Esophagus muscularis mucosa (tissue), 4 donors: ENCODE measurements around the gene NCAM1. TPM values are rescaled to one million over a fixed set of nuclear protein-coding genes. Genes with fewer than 3 reads are reported as not detected.

Source experiments
- DNase-seq: peaks from one replicate; pipeline ENCODE4 v3.0.0-alpha.2; 2017; ENCODE audit errors: extremely low spot score
- H3K27ac ChIP-seq, 4 donors: fragments of 200-600 bp; sonication (generic); replicated peaks in 1 of 4; 1 replicate in 3 of 4; 2 replicates in 1 of 4; pipeline ENCODE4 v1.5.1; 2016 to 2019; ENCODE audit warnings: mild to moderate bottlenecking in 1 of 4
- H3K27me3 ChIP-seq, 4 donors: fragments of 200-600 bp; sonication (generic); one replicate each; pipeline versions ENCODE4 v1.5.1 to v1.6.0; 2016 to 2019
- H3K36me3 ChIP-seq, 4 donors: fragments of 200-600 bp; sonication (generic); one replicate each; pipeline ENCODE4 v1.5.1; 2016 to 2019
- H3K4me1 ChIP-seq, 4 donors: fragments of 200-600 bp; sonication (generic); one replicate each; pipeline ENCODE4 v1.5.1; 2016 to 2019
- H3K4me3 ChIP-seq, 4 donors: fragments of 200-600 bp; sonication (generic); 1 replicate in 2 of 4; 2 replicates in 2 of 4; pipeline ENCODE4 v1.5.1; 2016 to 2019; ENCODE audit warnings: mild to moderate bottlenecking in 4 of 4, moderate library complexity in 1 of 4
- H3K9me3 ChIP-seq, 4 donors: fragments of 200-600 bp; sonication (generic); 1 replicate in 3 of 4; 2 replicates in 1 of 4; pipeline ENCODE4 v1.5.1; 2016 to 2019
- CTCF ChIP-seq, 3 experiments: fragments of 200-600 bp in 2 of 3; fragments of 450-650 bp in 1 of 3; sonication (generic) in 2 of 3; IDR thresholded peaks; one replicate each; pipeline ENCODE4 v1.5.1; 2017 to 2019; ENCODE audit warnings: antibody characterized with exemption in 3 of 3, mild to moderate bottlenecking in 2 of 3, moderate library complexity in 1 of 3
- EP300 ChIP-seq: sonication (generic); formaldehyde crosslinking; IDR thresholded peaks from one replicate; pipeline ENCODE4 v1.6.1; 2017; ENCODE audit warnings: antibody characterized with exemption
- POLR2A ChIP-seq: fragments of 450-650 bp; IDR thresholded peaks from one replicate; pipeline ENCODE4 v1.6.1; 2017; ENCODE audit warnings: antibody characterized with exemption, moderate library complexity, mild to moderate bottlenecking, low read depth
- POLR2AphosphoS5 ChIP-seq, 2 donors: sonication (generic); formaldehyde crosslinking; IDR thresholded peaks; one replicate each; pipeline ENCODE4 v1.6.1; 2017; ENCODE audit warnings: antibody characterized with exemption in 2 of 2
- WGBS: methylation state at CpG from one replicate; pipeline ENCODE4 v1.1.5; 2018; 5-methylcytosine and 5-hydroxymethylcytosine counted together
- intact Hi-C: fragments of 100-400 bp; cut with DNase I; formaldehyde crosslinking; loops from one replicate; pipeline ENCODE4 v1.15.1; 2023
- total RNA-seq, 4 donors: library from RNA; depleted of rRNA; stranded (reverse); fragments of >200 nt; gene quantifications; one replicate each; pipeline versions ENCODE4 v1.1.0 to v1.2.1, GENCODE V29; 2016

NCAM1 gene
- total RNA-seq, 4 donors from 2014 or later, result 83.5 to 161 (median 95.2) TPM

GRCh38 chr11:113119074-113119473, 157.9 kb downstream of the NCAM1 start:
- intact Hi-C loops, result no loop called here
- H3K27ac ChIP-seq, result no peak overlapping the region
- no peaks in the 10 kb centered on the region for H3K27me3 ChIP-seq
- no peak for DNase-seq
- no peaks in the 10 kb centered on the region for H3K9me3 ChIP-seq
- WGBS, result 55% methylated on average over 3 of the region's 3 CpGs
- H3K4me3 ChIP-seq, result no peak overlapping the region
- TF ChIP-seq POLR2AphosphoS5 (IDR thresholded peaks at IDR 0.05) (no peak), CTCF (IDR thresholded peaks at IDR 0.05) (no peak), POLR2A (no peak), EP300 (no peak)
- H3K4me1 ChIP-seq, result peaks cover 27 to 39% (median 33%) of the 10 kb centered on the region in 4 donors
- H3K36me3 ChIP-seq, result no peaks in the 10 kb centered on the region

GRCh38 chr11:113119966-113120736, 158.9 kb downstream of the NCAM1 start:
- WGBS, result 80% methylated on average over 4 of the region's 4 CpGs
- intact Hi-C loops, result loop anchor here (10.0 kb wide), 1 partner anchor 125 kb away; no protein-coding TSS in a partner anchor
- Histone ChIP-seq H3K27ac (peak overlapping the region in 1 of 4 donors; percentile 25), H3K36me3 (no peaks in the 10 kb centered on the region), H3K9me3 (no peaks in the 10 kb centered on the region), H3K4me1 (peaks cover 17 to 29% (median 23%) of the 10 kb centered on the region in 4 donors), H3K27me3 (no peaks in the 10 kb centered on the region), H3K4me3 (no peak overlapping the region)
- no peak for DNase-seq
- TF ChIP-seq EP300, result no peak
- TF ChIP-seq POLR2A, result no peak
- TF ChIP-seq POLR2AphosphoS5 (IDR thresholded peaks at IDR 0.05), result no peak
- TF ChIP-seq CTCF (IDR thresholded peaks at IDR 0.05), result no peak

DNA sequence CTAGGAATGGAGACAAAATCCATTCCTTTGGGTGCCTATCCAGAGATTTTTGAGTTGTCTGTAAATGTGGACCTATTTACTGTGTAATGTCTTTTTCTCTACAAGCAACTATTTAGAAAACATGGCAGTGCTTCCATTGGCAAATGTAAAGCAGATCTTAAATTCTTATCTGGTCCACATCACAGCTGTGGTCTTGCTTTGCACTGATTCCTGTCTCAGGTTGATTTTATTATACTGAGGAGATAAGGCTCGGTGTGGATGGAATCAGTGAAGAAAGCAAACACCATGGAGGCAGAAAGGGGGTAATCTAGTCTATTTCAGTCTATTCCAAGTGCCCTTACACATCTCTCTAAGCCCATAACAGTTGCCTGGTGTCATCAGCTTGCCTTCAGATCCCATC, 160.5 kb downstream of the NCAM1 start:
- Histone ChIP-seq H3K4me1 (peaks cover 17 to 26% (median 23%) of the 10 kb centered on the region in 4 donors), H3K9me3 (no peaks in the 10 kb centered on the region), H3K4me3 (no peak overlapping the region), H3K36me3 (no peaks in the 10 kb centered on the region), H3K27me3 (no peaks in the 10 kb centered on the region), H3K27ac (no peak overlapping the region)
- TF ChIP-seq POLR2A (no peak), EP300 (no peak), CTCF (IDR thresholded peaks at IDR 0.05) (no peak), POLR2AphosphoS5 (IDR thresholded peaks at IDR 0.05) (no peak)
- WGBS, result 83% methylated on average over 1 of the region's 1 CpG
- intact Hi-C loops, result loop anchor here (10.0 kb wide), 1 partner anchor 123 kb away; no protein-coding TSS in a partner anchor
- no peak for DNase-seq

DNA sequence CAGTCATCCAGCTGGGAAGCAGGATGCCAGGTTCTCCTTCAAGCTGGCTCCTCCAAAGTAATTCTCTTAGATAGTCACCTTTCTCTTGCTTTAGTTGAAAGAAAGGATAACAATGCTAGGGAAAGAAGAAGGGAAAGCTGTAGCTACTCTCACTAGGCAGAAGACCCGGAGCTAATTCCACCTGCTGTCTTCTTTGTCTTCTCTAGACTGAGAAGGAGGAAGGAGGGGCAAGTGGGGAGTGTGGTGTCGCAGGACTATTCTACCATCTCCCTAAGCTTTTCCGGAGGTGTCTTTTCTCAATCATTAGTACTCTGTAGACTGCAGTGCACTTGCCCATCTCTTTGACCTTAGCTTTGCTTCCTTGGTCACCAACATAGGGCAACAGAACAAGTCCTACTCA, 162.8 kb downstream of the NCAM1 start:
- intact Hi-C loops, result loop anchor here (10.0 kb wide), 1 partner anchor 121 kb away; no protein-coding TSS in a partner anchor
- Histone ChIP-seq H3K4me1 (peaks cover 20 to 28% (median 23%) of the 10 kb centered on the region in 4 donors), H3K36me3 (no peaks in the 10 kb centered on the region), H3K4me3 (no peak overlapping the region), H3K27me3 (no peaks in the 10 kb centered on the region), H3K27ac (no peak overlapping the region), H3K9me3 (no peaks in the 10 kb centered on the region)
- WGBS, result 79% methylated on average over 3 of the region's 3 CpGs
- TF ChIP-seq POLR2AphosphoS5 (IDR thresholded peaks at IDR 0.05), result no peak
- no peak for TF ChIP-seq POLR2A
- DNase-seq, result no peak

DNA sequence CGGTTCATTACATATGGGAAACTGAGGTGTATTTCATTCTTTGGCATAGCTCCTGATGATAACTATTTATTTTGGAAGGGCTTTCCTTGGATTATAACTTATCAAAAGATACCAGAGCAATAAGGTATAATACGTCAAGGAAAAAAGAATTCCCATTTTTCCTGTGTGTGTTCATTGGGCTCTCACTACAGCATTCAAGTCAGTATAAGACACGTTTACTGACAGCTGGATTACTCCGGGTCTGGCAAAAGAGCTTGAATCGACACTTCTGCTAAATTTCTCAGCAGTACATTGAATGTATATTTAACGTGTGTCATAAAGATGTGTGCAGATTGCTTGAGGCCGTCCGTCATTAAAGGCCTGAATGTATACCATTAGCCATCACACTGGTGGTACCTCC, 163.4 kb downstream of the NCAM1 start:
- Histone ChIP-seq H3K4me3 (no peak overlapping the region), H3K27ac (no peak overlapping the region), H3K36me3 (no peaks in the 10 kb centered on the region), H3K9me3 (no peaks in the 10 kb centered on the region), H3K27me3 (no peaks in the 10 kb centered on the region), H3K4me1 (peaks cover 14 to 22% (median 18%) of the 10 kb centered on the region in 4 donors)
- no peak for DNase-seq
- TF ChIP-seq CTCF (IDR thresholded peaks at IDR 0.05) (no peak), POLR2A (no peak), EP300 (no peak), POLR2AphosphoS5 (IDR thresholded peaks at IDR 0.05) (no peak)
- intact Hi-C loops, result loop anchor here (10.0 kb wide), 1 partner anchor 120 kb away; no protein-coding TSS in a partner anchor
- WGBS, result 93% methylated on average over 8 of the region's 8 CpGs
